ENCODE data around the gene MBP. TPM values are rescaled to one million over a fixed set of nuclear protein-coding genes. Genes with fewer than 3 reads are reported as not detected.

Gene MBP
- total and polyA plus RNA-seq, 5 donors from 2014 or later = 134 to 172 (median 143) TPM

- H3K27ac Mint-ChIP-seq = no peak overlapping the region
- H3K36me3 Mint-ChIP-seq = no peaks in the 10 kb centered on the region
- Histone ChIP-seq H3K36me3 (ENCODE audit: control insufficient read depth, insufficient read depth, low read length) (no peaks in the 10 kb centered on the region), H3K27me3 (ENCODE audit: control insufficient read depth, insufficient read depth, low read length) (peaks cover 2% of the 10 kb centered on the region), H3K4me1 (ENCODE audit: control insufficient read depth, insufficient read depth, low read length, poor library complexity, severe bottlenecking) (no peaks in the 10 kb centered on the region), H3K4me3 (ENCODE audit: low read depth, low read length) (no peak overlapping the region), H3K9me3 (ENCODE audit: control insufficient read depth in 2 of 2, low read length in 2 of 2) (no peaks in the 10 kb centered on the region), H3K27ac (ENCODE audit: insufficient read depth, low read length, poor library complexity, severe bottlenecking) (no peak overlapping the region)
- H3K4me3 Mint-ChIP-seq = no peak overlapping the region
- ATAC-seq (ENCODE audit: low read depth in 2 of 2) = no peak
- peaks cover 0 to 5% (median under 1%) of the 10 kb centered on the region in 4 donors for H3K4me1 Mint-ChIP-seq
- peaks cover 12% of the 10 kb centered on the region for H3K27me3 Mint-ChIP-seq
- H3K9me3 Mint-ChIP-seq = peaks cover 0 to 2% (median 0%) of the 10 kb centered on the region in 7 donors
- no peak for DNase-seq
These were observed 34.7 kb upstream of the MBP start for GRCh38 chr18:77167251-77167650.

DNA sequence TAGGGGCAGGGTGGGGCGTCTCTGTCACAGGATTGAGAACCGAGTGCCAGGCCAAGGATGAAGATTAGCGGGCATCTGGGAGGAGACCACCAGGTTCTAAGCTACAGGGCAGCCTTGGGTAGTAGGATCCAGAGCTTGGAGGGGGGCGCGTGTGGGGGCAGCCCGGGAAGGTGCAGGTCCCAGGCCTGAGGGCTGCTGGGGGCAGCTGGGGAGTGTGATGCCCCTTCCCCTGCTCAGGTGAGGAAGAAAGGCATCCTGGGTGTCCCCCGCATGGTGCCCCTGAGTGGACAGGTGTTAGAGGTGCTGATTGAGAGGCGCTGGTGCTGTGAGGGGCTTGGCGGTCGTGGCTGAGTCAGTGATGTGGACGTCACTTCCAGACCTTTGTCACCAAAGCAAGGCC is 33.9 kb upstream of the MBP start:
- DNase-seq (no peak), ATAC-seq (ENCODE audit: low read depth in 2 of 2) (no peak)
- Histone ChIP-seq H3K36me3 (ENCODE audit: control insufficient read depth, insufficient read depth, low read length) (no peaks in the 10 kb centered on the region), H3K9me3 (ENCODE audit: control insufficient read depth in 2 of 2, low read length in 2 of 2) (no peaks in the 10 kb centered on the region), H3K27ac (ENCODE audit: insufficient read depth, low read length, poor library complexity, severe bottlenecking) (no peak overlapping the region), H3K27me3 (ENCODE audit: control insufficient read depth, insufficient read depth, low read length) (peaks cover 2% of the 10 kb centered on the region), H3K4me1 (ENCODE audit: control insufficient read depth, insufficient read depth, low read length, poor library complexity, severe bottlenecking) (no peaks in the 10 kb centered on the region), H3K4me3 (ENCODE audit: low read depth, low read length) (no peak overlapping the region)
- Mint-ChIP-seq H3K9me3 (peaks cover 0 to 2% (median 0%) of the 10 kb centered on the region in 7 donors), H3K36me3 (no peaks in the 10 kb centered on the region), H3K4me3 (no peak overlapping the region), H3K4me1 (peaks cover 0 to 5% (median under 1%) of the 10 kb centered on the region in 4 donors), H3K27me3 (peaks cover 15% of the 10 kb centered on the region), H3K27ac (no peak overlapping the region)

DNA sequence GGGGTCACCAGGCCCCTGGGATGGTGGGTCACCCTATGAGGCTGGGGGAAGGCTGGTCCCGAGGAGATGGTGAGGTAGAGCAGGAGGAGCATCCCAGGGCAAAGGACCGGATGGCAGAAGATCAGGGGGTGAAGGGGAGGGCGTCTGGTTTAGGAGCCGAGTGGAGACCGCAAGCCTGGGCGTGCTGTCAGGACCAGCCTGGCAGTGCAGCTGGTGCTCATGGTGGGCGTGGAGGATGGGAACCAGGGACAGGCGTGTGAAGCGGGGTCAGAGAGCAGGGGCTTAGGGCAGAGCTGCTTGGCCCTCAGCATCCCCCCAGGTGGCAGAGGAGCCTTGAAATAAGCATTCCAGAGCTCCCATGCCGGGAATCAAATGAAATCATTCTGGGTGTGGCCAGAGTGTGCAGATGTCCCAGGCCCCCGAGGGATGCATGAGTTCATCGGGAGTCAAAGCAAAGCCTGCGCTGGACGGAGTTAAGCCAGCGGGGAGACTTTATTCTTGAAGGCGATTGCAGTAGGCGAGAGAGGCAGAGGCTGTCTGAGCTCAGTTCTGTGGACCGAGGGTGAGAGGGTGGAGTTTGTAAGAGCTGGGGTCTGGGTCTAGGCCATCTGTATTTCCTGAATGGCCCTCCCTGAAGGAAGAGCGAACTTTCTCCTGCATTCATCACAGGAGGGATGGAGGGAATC is 33.1 kb upstream of the MBP start:
- no peak overlapping the region for H3K27ac Mint-ChIP-seq
- H3K4me1 Mint-ChIP-seq = peaks cover 0 to 5% (median under 1%) of the 10 kb centered on the region in 4 donors
- peaks cover 19% of the 10 kb centered on the region for H3K27me3 Mint-ChIP-seq
- DNase-seq (no peak), ATAC-seq (ENCODE audit: low read depth in 2 of 2) (no peak)
- Histone ChIP-seq H3K36me3 (ENCODE audit: control insufficient read depth, insufficient read depth, low read length) (no peaks in the 10 kb centered on the region), H3K27ac (ENCODE audit: insufficient read depth, low read length, poor library complexity, severe bottlenecking) (no peak overlapping the region), H3K4me3 (ENCODE audit: low read depth, low read length) (no peak overlapping the region), H3K9me3 (ENCODE audit: control insufficient read depth in 2 of 2, low read length in 2 of 2) (no peaks in the 10 kb centered on the region), H3K4me1 (ENCODE audit: control insufficient read depth, insufficient read depth, low read length, poor library complexity, severe bottlenecking) (no peaks in the 10 kb centered on the region), H3K27me3 (ENCODE audit: control insufficient read depth, insufficient read depth, low read length) (no peaks in the 10 kb centered on the region)
- H3K9me3 Mint-ChIP-seq = peaks cover 0 to 2% (median 0%) of the 10 kb centered on the region in 7 donors
- H3K4me3 Mint-ChIP-seq = no peak overlapping the region
- no peaks in the 10 kb centered on the region for H3K36me3 Mint-ChIP-seq

GRCh38 chr18:77164763-77165485 is 32.3 kb upstream of the MBP start:
- no peaks in the 10 kb centered on the region for H3K9me3 ChIP-seq (ENCODE audit: control insufficient read depth in 2 of 2, low read length in 2 of 2)
- H3K27me3 ChIP-seq (ENCODE audit: control insufficient read depth, insufficient read depth, low read length) = no peaks in the 10 kb centered on the region
- H3K27ac ChIP-seq (ENCODE audit: insufficient read depth, low read length, poor library complexity, severe bottlenecking) = no peak overlapping the region
- no peak overlapping the region for H3K4me3 ChIP-seq (ENCODE audit: low read depth, low read length)
- no peaks in the 10 kb centered on the region for H3K36me3 Mint-ChIP-seq
- no peak for ATAC-seq (ENCODE audit: low read depth in 2 of 2)
- DNase-seq = no peak
- peaks cover 0 to 2% (median 0%) of the 10 kb centered on the region in 7 donors for H3K9me3 Mint-ChIP-seq
- H3K4me1 ChIP-seq (ENCODE audit: control insufficient read depth, insufficient read depth, low read length, poor library complexity, severe bottlenecking) = no peaks in the 10 kb centered on the region
- no peaks in the 10 kb centered on the region for H3K36me3 ChIP-seq (ENCODE audit: control insufficient read depth, insufficient read depth, low read length)
- H3K4me1 Mint-ChIP-seq = peaks cover 0 to 5% (median under 1%) of the 10 kb centered on the region in 4 donors
- H3K4me3 Mint-ChIP-seq = no peak overlapping the region
- H3K27me3 Mint-ChIP-seq = peaks cover 22% of the 10 kb centered on the region
- no peak overlapping the region for H3K27ac Mint-ChIP-seq

DNA sequence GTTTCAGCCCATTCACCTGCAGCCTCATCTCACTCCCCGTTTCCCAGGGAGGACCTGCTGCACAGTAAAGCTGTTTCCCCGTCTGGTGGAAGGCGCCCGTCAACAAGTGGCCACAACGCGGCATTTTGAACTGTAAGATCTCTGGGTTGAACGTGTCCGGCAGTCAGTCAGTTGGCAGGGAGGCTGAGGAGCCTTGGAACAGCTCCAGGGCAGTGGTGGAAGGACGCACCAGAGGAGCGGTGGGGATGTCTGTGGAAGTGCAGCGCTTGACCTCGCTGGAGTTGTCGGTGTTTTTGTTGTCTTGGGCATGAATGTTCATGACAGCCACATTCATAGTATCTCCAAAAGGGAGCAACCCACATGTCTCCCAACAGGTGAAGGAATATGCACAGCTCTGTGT is 31.4 kb upstream of the MBP start:
- Mint-ChIP-seq H3K27ac (peak overlapping the region in 1 of 3 donors; percentile 26), H3K36me3 (no peaks in the 10 kb centered on the region), H3K9me3 (peaks cover 0 to 2% (median 0%) of the 10 kb centered on the region in 7 donors), H3K4me1 (peaks cover 0 to 5% (median under 1%) of the 10 kb centered on the region in 4 donors), H3K4me3 (no peak overlapping the region), H3K27me3 (peaks cover 22% of the 10 kb centered on the region)
- H3K4me1 ChIP-seq (ENCODE audit: control insufficient read depth, insufficient read depth, low read length, poor library complexity, severe bottlenecking) = no peaks in the 10 kb centered on the region
- H3K4me3 ChIP-seq (ENCODE audit: low read depth, low read length) = no peak overlapping the region
- no peaks in the 10 kb centered on the region for H3K27me3 ChIP-seq (ENCODE audit: control insufficient read depth, insufficient read depth, low read length)
- H3K9me3 ChIP-seq (ENCODE audit: control insufficient read depth in 2 of 2, low read length in 2 of 2) = no peaks in the 10 kb centered on the region
- H3K27ac ChIP-seq (ENCODE audit: insufficient read depth, low read length, poor library complexity, severe bottlenecking) = no peak overlapping the region
- no peak for ATAC-seq (ENCODE audit: low read depth in 2 of 2)
- DNase-seq = no peak
- no peaks in the 10 kb centered on the region for H3K36me3 ChIP-seq (ENCODE audit: control insufficient read depth, insufficient read depth, low read length)

DNA sequence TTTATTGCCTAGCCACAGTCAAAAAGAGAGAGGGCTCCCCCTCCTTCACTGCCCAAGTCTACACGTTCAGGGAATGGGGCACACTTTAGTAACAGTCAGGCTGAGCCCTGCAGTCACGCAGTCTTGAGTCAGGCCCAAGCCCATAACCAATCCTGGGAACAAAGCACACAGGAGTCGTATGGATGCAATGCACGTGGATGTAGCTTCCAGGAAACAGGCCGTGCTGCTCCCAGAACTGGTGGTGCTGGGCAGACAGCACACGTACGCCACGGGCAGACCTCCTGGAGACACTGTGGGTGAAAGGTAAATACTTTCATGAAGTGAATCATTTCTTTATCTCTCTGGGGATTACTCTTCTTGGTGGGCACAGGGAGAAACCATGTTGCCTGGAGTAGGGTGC is 30.0 kb upstream of the MBP start:
- H3K9me3 ChIP-seq (ENCODE audit: control insufficient read depth in 2 of 2, low read length in 2 of 2) = no peaks in the 10 kb centered on the region
- Mint-ChIP-seq H3K4me1 (peaks cover 0 to 5% (median under 1%) of the 10 kb centered on the region in 4 donors), H3K9me3 (no peaks in the 10 kb centered on the region), H3K36me3 (no peaks in the 10 kb centered on the region), H3K27me3 (peaks cover 27% of the 10 kb centered on the region), H3K27ac (no peak overlapping the region), H3K4me3 (no peak overlapping the region)
- H3K27me3 ChIP-seq (ENCODE audit: control insufficient read depth, insufficient read depth, low read length) = no peaks in the 10 kb centered on the region
- H3K4me3 ChIP-seq (ENCODE audit: low read depth, low read length) = no peak overlapping the region
- H3K36me3 ChIP-seq (ENCODE audit: control insufficient read depth, insufficient read depth, low read length) = no peaks in the 10 kb centered on the region
- ATAC-seq (ENCODE audit: low read depth in 2 of 2) = no peak
- no peaks in the 10 kb centered on the region for H3K4me1 ChIP-seq (ENCODE audit: control insufficient read depth, insufficient read depth, low read length, poor library complexity, severe bottlenecking)
- no peak overlapping the region for H3K27ac ChIP-seq (ENCODE audit: insufficient read depth, low read length, poor library complexity, severe bottlenecking)
- no peak for DNase-seq

DNA sequence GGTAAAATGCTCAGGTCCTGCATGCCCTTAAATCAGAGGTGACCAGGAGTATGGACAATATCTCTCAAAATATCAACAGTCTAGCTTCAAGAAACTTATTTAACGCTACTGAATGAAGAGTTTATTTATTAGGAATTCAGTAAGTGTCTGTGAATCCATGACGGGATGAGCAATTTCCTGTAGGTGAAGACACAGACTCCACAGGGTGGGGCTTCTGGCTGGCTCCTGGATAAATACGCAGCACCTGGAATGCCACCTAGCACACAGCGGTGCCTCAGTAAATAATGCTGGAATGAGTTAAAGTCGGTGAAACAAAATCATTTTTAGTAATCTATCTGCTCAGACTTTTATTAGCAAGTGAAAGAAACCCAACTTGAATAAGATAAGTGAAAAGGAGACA is 29.4 kb upstream of the MBP start:
- Histone ChIP-seq H3K36me3 (ENCODE audit: control insufficient read depth, insufficient read depth, low read length) (no peaks in the 10 kb centered on the region), H3K9me3 (ENCODE audit: control insufficient read depth in 2 of 2, low read length in 2 of 2) (no peaks in the 10 kb centered on the region), H3K4me1 (ENCODE audit: control insufficient read depth, insufficient read depth, low read length, poor library complexity, severe bottlenecking) (no peaks in the 10 kb centered on the region), H3K4me3 (ENCODE audit: low read depth, low read length) (no peak overlapping the region), H3K27me3 (ENCODE audit: control insufficient read depth, insufficient read depth, low read length) (no peaks in the 10 kb centered on the region), H3K27ac (ENCODE audit: insufficient read depth, low read length, poor library complexity, severe bottlenecking) (no peak overlapping the region)
- peaks cover 31% of the 10 kb centered on the region for H3K27me3 Mint-ChIP-seq
- no peak overlapping the region for H3K27ac Mint-ChIP-seq
- H3K4me3 Mint-ChIP-seq = no peak overlapping the region
- ATAC-seq (ENCODE audit: low read depth in 2 of 2) (no peak), DNase-seq (no peak)
- H3K4me1 Mint-ChIP-seq = peaks cover 0 to 5% (median 2%) of the 10 kb centered on the region in 4 donors
- H3K9me3 Mint-ChIP-seq = no peaks in the 10 kb centered on the region
- no peaks in the 10 kb centered on the region for H3K36me3 Mint-ChIP-seq

All from CD4-positive, CD25-positive, alpha-beta regulatory T cell (primary cell).